B cell (primary cell): ENCODE measurements around the gene ZNF362. TPM values are rescaled to one million over a fixed set of nuclear protein-coding genes. Genes with fewer than 3 reads are reported as not detected.

Experiments
- ATAC-seq: fragments of 200-7000 bp; cut with Tn5 transposase; one replicate; pipeline ENCODE4 v1.10.0; 2021; ENCODE audit warnings: low read depth, mild to moderate bottlenecking, moderate number of reproducible peaks, moderate library complexity
- CTCF ChIA-PET: fragments of 350-600 bp; sonication (Branson Sonifier 250); formaldehyde crosslinking; loops from one replicate; lab custom pipeline; 2021; ENCODE audit warnings: antibody characterized with exemption, inconsistent platforms; lab: Charles Lee
- POLR2A ChIA-PET: fragments of 350-600 bp; sonication (Branson Sonifier 250); formaldehyde crosslinking; loops from one replicate; lab custom pipeline; 2021; ENCODE audit warnings: antibody characterized with exemption; lab: Charles Lee
- DNase-seq: peaks from one replicate; pipeline ENCODE4 v3.0.0; 2013
- H2AFZ ChIP-seq: 2 replicates; pipeline ENCODE4 v1.6.1; 2012; ENCODE audit warnings: mild to moderate bottlenecking, low read depth, low read length; ENCODE audit not compliant: insufficient read depth, poor library complexity, severe bottlenecking
- H3K27ac ChIP-seq, 2 donors: 1 replicate in 1 of 2; 2 replicates in 1 of 2; pipeline ENCODE4 v1.5.1; 2012 to 2013; ENCODE audit warnings: low read length in 2 of 2, mild to moderate bottlenecking in 2 of 2, moderate library complexity in 1 of 2
- H3K27me3 ChIP-seq, 4 experiments: fragments of 200-600 bp in 1 of 4; sonication (generic) in 1 of 4; replicated peaks in 1 of 4; 1 replicate in 2 of 4; 2 replicates in 2 of 4; pipeline versions ENCODE4 v1.6.1 to v1.7.0; 2013 to 2016; ENCODE audit warnings: low read length in 3 of 4, mild to moderate bottlenecking in 2 of 4, mixed read lengths in 1 of 4, moderate library complexity in 1 of 4; ENCODE audit not compliant: insufficient read depth in 4 of 4, control insufficient read depth in 3 of 4; ENCODE audit errors: control extremely low read depth in 1 of 4
- H3K36me3 ChIP-seq, 2 experiments: replicated peaks in 1 of 2; 1 replicate in 1 of 2; 2 replicates in 1 of 2; pipeline versions ENCODE4 v1.6.1 to v1.7.1; 2013; ENCODE audit warnings: low read length in 1 of 2; ENCODE audit not compliant: insufficient read depth in 2 of 2, control insufficient read depth in 1 of 2; ENCODE audit errors: control extremely low read depth in 1 of 2, extremely low read depth in 1 of 2
- H3K4me1 ChIP-seq, 2 donors: fragments of 200-600 bp in 1 of 2; sonication (generic) in 1 of 2; 1 replicate in 1 of 2; 2 replicates in 1 of 2; pipeline versions ENCODE4 v1.5.1 to v1.6.1; 2013 to 2017; ENCODE audit warnings: low read length in 2 of 2; ENCODE audit not compliant: control insufficient read depth in 2 of 2, insufficient read depth in 2 of 2
- H3K4me2 ChIP-seq: replicated peaks from 2 replicates; pipeline ENCODE3; 2012; ENCODE audit warnings: mild to moderate bottlenecking, low read depth, low read length; ENCODE audit not compliant: poor library complexity, severe bottlenecking
- H3K4me3 ChIP-seq, 5 experiments: fragments of 200-600 bp in 1 of 5; sonication (generic) in 1 of 5; 1 replicate in 3 of 5; 2 replicates in 2 of 5; pipeline versions ENCODE4 v1.5.1 to v1.7.0; 2011 to 2016; ENCODE audit warnings: low read length in 4 of 5, mild to moderate bottlenecking in 4 of 5, low read depth in 2 of 5, control low read depth in 1 of 5, moderate library complexity in 1 of 5; ENCODE audit not compliant: insufficient read depth in 1 of 5; ENCODE audit errors: control extremely low read depth in 1 of 5, extremely low read depth in 1 of 5
- H3K79me2 ChIP-seq: fragments of 200-600 bp; sonication (generic); one replicate; pipeline ENCODE4 v1.6.0; 2016; ENCODE audit warnings: low read length; ENCODE audit not compliant: control insufficient read depth, insufficient read depth
- H3K9ac ChIP-seq: fragments of 200-600 bp; sonication (generic); 2 replicates; pipeline ENCODE4 v1.6.1; 2017; ENCODE audit warnings: mild to moderate bottlenecking, low read length, moderate library complexity
- H3K9me3 ChIP-seq, 3 donors: one replicate each; pipeline versions ENCODE4 v1.6.1 to v1.7.1; 2013; ENCODE audit warnings: low read length in 2 of 3; ENCODE audit not compliant: control insufficient read depth in 2 of 3, insufficient read depth in 1 of 3; ENCODE audit errors: control extremely low read depth in 1 of 3
- H4K20me1 ChIP-seq: 2 replicates; pipeline ENCODE4 v1.6.0; 2012; ENCODE audit warnings: mild to moderate bottlenecking, low read length; ENCODE audit not compliant: insufficient read depth, control insufficient read depth, poor library complexity, severe bottlenecking
- H3K27ac Mint-ChIP-seq: one replicate; pipeline ENCODE4 v1.8.0; 2021; ENCODE audit warnings: mixed read lengths
- H3K27me3 Mint-ChIP-seq: one replicate; pipeline ENCODE4 v1.8.0; 2021; ENCODE audit warnings: mixed read lengths
- H3K4me1 Mint-ChIP-seq: one replicate; pipeline ENCODE4 v1.8.0; 2021; ENCODE audit warnings: mixed read lengths
- H3K4me3 Mint-ChIP-seq: one replicate; pipeline ENCODE4 v1.8.0; 2021; ENCODE audit warnings: mixed read lengths
- H3K9me3 Mint-ChIP-seq: one replicate; pipeline ENCODE4 v1.8.0; 2022; ENCODE audit warnings: mixed read lengths; ENCODE audit not compliant: insufficient read depth
- CTCF ChIP-seq: fragments of 200-600 bp; IDR thresholded peaks from one replicate; pipeline ENCODE4 v1.8.0; 2022; ENCODE audit warnings: antibody characterized with exemption, mild to moderate bottlenecking
- EZH2 ChIP-seq: IDR thresholded peaks from 2 replicates; pipeline ENCODE4 v1.6.1; 2012; ENCODE audit warnings: borderline replicate concordance, low read depth, mild to moderate bottlenecking, moderate library complexity, low read length; ENCODE audit not compliant: insufficient read depth, poor library complexity, severe bottlenecking
- WGBS: methylation state at CpG from one replicate; pipeline ENCODE4 v1.1.5; 2013; ENCODE audit warnings: missing lambda C conversion rate; ENCODE audit not compliant: insufficient coverage; 5-methylcytosine and 5-hydroxymethylcytosine counted together
- intact Hi-C: fragments of 100-400 bp; cut with micrococcal nuclease; formaldehyde crosslinking; loops from one replicate; pipeline ENCODE4 v1.10.0; 2022
- polyA plus RNA-seq: library from polyadenylated mRNA; depleted of rRNA; stranded (reverse); fragments of >200 nt; gene quantifications from 2 replicates; pipeline ENCODE4 v1.2.3, GENCODE V29; 2012
- total RNA-seq, 2 donors: library from RNA; stranded (reverse); fragments of 120-200 nt in 1 of 2; gene quantifications; 1 replicate in 1 of 2; 2 replicates in 1 of 2; pipeline versions ENCODE4 v1.2.3 to v1.2.4, GENCODE V29; 2013 to 2022

The ZNF362 gene
- total and polyA plus RNA-seq, 2 donors (not counting 1 experiment from before 2014, with no cell fraction given) = 14.0 to 20.4 TPM

GRCh38 chr1:33298623-33299277, 42.5 kb downstream of the ZNF362 start:
- ATAC-seq (peak; percentile 55), DNase-seq (peak; percentile 67)
- no peak overlapping the region for H3K27ac ChIP-seq
- Mint-ChIP-seq H3K27me3 (no peaks in the 10 kb centered on the region), H3K27ac (peak overlapping the region; percentile 50), H3K4me3 (no peak overlapping the region), H3K4me1 (no peaks in the 10 kb centered on the region), H3K9me3 (no peaks in the 10 kb centered on the region)
- H3K27me3 ChIP-seq = no peaks in the 10 kb centered on the region
- H3K9me3 ChIP-seq = no peaks in the 10 kb centered on the region
- no peak overlapping the region for H2AFZ ChIP-seq
- ChIA-PET POLR2A (interaction anchor here (0.7 kb wide), 1 partner anchor 168 kb away, joined by 3 read pairs; no protein-coding TSS in a partner anchor), CTCF (interaction anchor here (0.6 to 8.3 kb wide), 9 partner anchors 15 to 171 kb away, joined by 3 to 210 read pairs (median 5); partner anchors contain the start of gene ZSCAN20)
- TF ChIP-seq CTCF (peak; percentile 89), EZH2 (no peak)
- peaks cover 0 to 41% of the 10 kb centered on the region in 2 experiments for H3K36me3 ChIP-seq
- 82% methylated on average over 17 of the region's 18 CpGs for WGBS
- no peak overlapping the region for H3K4me2 ChIP-seq
- no peak overlapping the region for H3K4me3 ChIP-seq
- no peaks in the 10 kb centered on the region for H3K4me1 ChIP-seq
- peaks cover 6% of the 10 kb centered on the region for H4K20me1 ChIP-seq
- H3K9ac ChIP-seq = no peak overlapping the region
- intact Hi-C loops = loop anchor here (5.0 kb wide), 2 partner anchors 54 to 314 kb away; no protein-coding TSS in a partner anchor
- H3K79me2 ChIP-seq = no peaks in the 10 kb centered on the region
